Superior temporal gyrus (tissue), 1 donor: Measurements from ENCODE around the gene CROCC.

Experiments used
- DNase-seq: peaks from one replicate; pipeline ENCODE4 v3.0.0-alpha.2; 2016; ENCODE audit errors: extremely low spot score

The CROCC gene

GRCh38 chr1:17012775-17013490 is 91.2 kb downstream of the CROCC start:
- no peak for DNase-seq

- no peak for DNase-seq
Observed at GRCh38 chr1:17013491-17014320, 92.0 kb downstream of the CROCC start.

GRCh38 chr1:17014671-17015567 is 93.2 kb downstream of the CROCC start:
- no peak for DNase-seq

GRCh38 chr1:17016317-17016661 is 94.6 kb downstream of the CROCC start:
- no peak for DNase-seq

GRCh38 chr1:17017435-17017834 is 95.7 kb downstream of the CROCC start:
- DNase-seq: no peak

GRCh38 chr1:17018849-17019248 is 97.1 kb downstream of the CROCC start:
- no peak for DNase-seq

GRCh38 chr1:17020502-17020901 is 98.8 kb downstream of the CROCC start:
- DNase-seq: no peak

GRCh38 chr1:17021896-17022295 is 100.2 kb downstream of the CROCC start:
- DNase-seq: peak; percentile 33
